H1 (cell line): Measurements from ENCODE around the gene FGFBP3. TPM values are rescaled to one million over a fixed set of nuclear protein-coding genes. Genes with fewer than 3 reads are reported as not detected.

Experiments
- GTF2F1 ChIP-seq: IDR thresholded peaks from 2 replicates; pipeline ENCODE4 v1.6.1; 2012; ENCODE audit warnings: low read depth, low read length, improper control_type of control experiment, borderline replicate concordance
- polyA plus RNA-seq, 7 experiments: library from polyadenylated mRNA; depleted of rRNA in 3 of 7; stranded (reverse) in 5 of 7; unstranded in 2 of 7; fragments of >200 nt in 5 of 7; fragments of 200-250 nt in 2 of 7; gene quantifications; 1 replicate in 5 of 7; 2 replicates in 1 of 7; 4 replicates in 1 of 7; pipeline versions ENCODE4 v1.2.1 to v1.2.3, GENCODE V29; 2011 to 2013; ENCODE audit warnings: missing spikeins in 2 of 7, mixed read lengths in 2 of 7
- total RNA-seq: library from RNA; stranded (reverse); fragmentation: NEBNext Ultra II Directional; extraction: Animal tissue kit (Norgen Biotek cat#: 25700); gene quantifications from 2 replicates; pipeline ENCODE4 v1.2.1, GENCODE V29; 2021
- TF ChIP-seq, protein P1 (sequence below): fragments of 300-600 bp; sonication (generic); IDR thresholded peaks from 2 replicates; pipeline ENCODE4 v1.7.1; 2012; ENCODE audit warnings: low read length, moderate library complexity, mild to moderate bottlenecking, inconsistent platforms; ENCODE audit not compliant: insufficient replicate concordance

Gene FGFBP3
- total and polyA plus RNA-seq, 2 of the 8 experiments (the other 6 are each of a cell fraction or from before 2014, with no cell fraction given): 54.6 to 115 TPM

DNA sequence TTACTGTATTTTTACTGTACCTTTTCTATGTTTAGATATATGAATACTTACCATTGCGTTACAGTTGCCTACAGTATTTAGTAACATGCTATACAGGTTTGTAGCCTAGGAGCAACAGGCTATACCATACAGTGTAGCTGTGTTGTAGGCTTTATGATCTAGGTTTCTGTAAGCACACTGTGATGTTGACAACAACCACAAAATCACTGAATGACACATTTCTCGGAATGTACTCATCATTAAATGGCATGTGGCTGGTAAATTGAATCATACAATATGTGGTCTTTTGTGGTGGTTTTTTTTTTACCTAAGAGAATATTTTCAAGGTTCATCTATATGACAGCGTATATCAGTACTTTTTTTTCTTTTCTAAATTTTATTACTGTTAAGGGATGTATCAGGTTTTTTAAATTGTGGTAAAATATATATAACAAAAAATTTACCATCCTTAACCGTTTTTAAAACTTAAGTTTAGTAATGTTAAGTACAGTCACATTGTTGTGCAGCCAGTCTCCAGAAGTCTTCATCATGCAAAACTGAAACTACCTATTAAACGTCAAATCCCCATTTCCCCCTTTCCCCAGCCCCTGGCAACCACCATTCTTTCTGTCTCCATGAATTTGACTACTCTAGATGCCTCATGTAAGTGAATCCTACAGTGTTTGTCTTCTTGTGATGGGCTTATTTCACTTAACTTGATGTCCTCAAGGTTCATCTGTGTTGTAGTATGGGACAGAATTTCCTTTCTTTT, 35.8 kb upstream of the FGFBP3 start (continued):
- TF ChIP-seq, protein P1, sequence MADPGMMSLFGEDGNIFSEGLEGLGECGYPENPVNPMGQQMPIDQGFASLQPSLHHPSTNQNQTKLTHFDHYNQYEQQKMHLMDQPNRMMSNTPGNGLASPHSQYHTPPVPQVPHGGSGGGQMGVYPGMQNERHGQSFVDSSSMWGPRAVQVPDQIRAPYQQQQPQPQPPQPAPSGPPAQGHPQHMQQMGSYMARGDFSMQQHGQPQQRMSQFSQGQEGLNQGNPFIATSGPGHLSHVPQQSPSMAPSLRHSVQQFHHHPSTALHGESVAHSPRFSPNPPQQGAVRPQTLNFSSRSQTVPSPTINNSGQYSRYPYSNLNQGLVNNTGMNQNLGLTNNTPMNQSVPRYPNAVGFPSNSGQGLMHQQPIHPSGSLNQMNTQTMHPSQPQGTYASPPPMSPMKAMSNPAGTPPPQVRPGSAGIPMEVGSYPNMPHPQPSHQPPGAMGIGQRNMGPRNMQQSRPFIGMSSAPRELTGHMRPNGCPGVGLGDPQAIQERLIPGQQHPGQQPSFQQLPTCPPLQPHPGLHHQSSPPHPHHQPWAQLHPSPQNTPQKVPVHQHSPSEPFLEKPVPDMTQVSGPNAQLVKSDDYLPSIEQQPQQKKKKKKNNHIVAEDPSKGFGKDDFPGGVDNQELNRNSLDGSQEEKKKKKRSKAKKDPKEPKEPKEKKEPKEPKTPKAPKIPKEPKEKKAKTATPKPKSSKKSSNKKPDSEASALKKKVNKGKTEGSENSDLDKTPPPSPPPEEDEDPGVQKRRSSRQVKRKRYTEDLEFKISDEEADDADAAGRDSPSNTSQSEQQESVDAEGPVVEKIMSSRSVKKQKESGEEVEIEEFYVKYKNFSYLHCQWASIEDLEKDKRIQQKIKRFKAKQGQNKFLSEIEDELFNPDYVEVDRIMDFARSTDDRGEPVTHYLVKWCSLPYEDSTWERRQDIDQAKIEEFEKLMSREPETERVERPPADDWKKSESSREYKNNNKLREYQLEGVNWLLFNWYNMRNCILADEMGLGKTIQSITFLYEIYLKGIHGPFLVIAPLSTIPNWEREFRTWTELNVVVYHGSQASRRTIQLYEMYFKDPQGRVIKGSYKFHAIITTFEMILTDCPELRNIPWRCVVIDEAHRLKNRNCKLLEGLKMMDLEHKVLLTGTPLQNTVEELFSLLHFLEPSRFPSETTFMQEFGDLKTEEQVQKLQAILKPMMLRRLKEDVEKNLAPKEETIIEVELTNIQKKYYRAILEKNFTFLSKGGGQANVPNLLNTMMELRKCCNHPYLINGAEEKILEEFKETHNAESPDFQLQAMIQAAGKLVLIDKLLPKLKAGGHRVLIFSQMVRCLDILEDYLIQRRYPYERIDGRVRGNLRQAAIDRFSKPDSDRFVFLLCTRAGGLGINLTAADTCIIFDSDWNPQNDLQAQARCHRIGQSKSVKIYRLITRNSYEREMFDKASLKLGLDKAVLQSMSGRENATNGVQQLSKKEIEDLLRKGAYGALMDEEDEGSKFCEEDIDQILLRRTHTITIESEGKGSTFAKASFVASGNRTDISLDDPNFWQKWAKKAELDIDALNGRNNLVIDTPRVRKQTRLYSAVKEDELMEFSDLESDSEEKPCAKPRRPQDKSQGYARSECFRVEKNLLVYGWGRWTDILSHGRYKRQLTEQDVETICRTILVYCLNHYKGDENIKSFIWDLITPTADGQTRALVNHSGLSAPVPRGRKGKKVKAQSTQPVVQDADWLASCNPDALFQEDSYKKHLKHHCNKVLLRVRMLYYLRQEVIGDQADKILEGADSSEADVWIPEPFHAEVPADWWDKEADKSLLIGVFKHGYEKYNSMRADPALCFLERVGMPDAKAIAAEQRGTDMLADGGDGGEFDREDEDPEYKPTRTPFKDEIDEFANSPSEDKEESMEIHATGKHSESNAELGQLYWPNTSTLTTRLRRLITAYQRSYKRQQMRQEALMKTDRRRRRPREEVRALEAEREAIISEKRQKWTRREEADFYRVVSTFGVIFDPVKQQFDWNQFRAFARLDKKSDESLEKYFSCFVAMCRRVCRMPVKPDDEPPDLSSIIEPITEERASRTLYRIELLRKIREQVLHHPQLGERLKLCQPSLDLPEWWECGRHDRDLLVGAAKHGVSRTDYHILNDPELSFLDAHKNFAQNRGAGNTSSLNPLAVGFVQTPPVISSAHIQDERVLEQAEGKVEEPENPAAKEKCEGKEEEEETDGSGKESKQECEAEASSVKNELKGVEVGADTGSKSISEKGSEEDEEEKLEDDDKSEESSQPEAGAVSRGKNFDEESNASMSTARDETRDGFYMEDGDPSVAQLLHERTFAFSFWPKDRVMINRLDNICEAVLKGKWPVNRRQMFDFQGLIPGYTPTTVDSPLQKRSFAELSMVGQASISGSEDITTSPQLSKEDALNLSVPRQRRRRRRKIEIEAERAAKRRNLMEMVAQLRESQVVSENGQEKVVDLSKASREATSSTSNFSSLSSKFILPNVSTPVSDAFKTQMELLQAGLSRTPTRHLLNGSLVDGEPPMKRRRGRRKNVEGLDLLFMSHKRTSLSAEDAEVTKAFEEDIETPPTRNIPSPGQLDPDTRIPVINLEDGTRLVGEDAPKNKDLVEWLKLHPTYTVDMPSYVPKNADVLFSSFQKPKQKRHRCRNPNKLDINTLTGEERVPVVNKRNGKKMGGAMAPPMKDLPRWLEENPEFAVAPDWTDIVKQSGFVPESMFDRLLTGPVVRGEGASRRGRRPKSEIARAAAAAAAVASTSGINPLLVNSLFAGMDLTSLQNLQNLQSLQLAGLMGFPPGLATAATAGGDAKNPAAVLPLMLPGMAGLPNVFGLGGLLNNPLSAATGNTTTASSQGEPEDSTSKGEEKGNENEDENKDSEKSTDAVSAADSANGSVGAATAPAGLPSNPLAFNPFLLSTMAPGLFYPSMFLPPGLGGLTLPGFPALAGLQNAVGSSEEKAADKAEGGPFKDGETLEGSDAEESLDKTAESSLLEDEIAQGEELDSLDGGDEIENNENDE: no peak
- no peak for TF ChIP-seq GTF2F1
